GM19099 (cell line): ENCODE measurements around the gene CLSTN3.

Experiments used
- POLR2A ChIP-seq: IDR thresholded peaks from 3 replicates; pipeline ENCODE4 v1.6.1; 2011; ENCODE audit warnings: low read depth; ENCODE audit not compliant: insufficient read length; ENCODE audit errors: extremely low read depth

The CLSTN3 gene

GRCh38 chr12:7150841-7151240 is 20.7 kb downstream of the CLSTN3 start:
- no peak for TF ChIP-seq POLR2A

- no peak for TF ChIP-seq POLR2A
Measured at GRCh38 chr12:7151532-7151931, 21.4 kb downstream of the CLSTN3 start.

GRCh38 chr12:7152818-7153217 is 22.6 kb downstream of the CLSTN3 start:
- no peak for TF ChIP-seq POLR2A

- no peak for TF ChIP-seq POLR2A
Measured at GRCh38 chr12:7154042-7154441, 23.9 kb downstream of the CLSTN3 start.

- TF ChIP-seq POLR2A = no peak
Measured at GRCh38 chr12:7154901-7155470, 24.8 kb downstream of the CLSTN3 start.

- no peak for TF ChIP-seq POLR2A
Measured at GRCh38 chr12:7155471-7156034, 25.4 kb downstream of the CLSTN3 start.

GRCh38 chr12:7156259-7157197 is 26.4 kb downstream of the CLSTN3 start:
- TF ChIP-seq POLR2A = no peak

- no peak for TF ChIP-seq POLR2A
Measured at GRCh38 chr12:7157391-7157790, 27.2 kb downstream of the CLSTN3 start.

- TF ChIP-seq POLR2A = no peak
Measured at GRCh38 chr12:7158781-7159609, 28.8 kb downstream of the CLSTN3 start.

- no peak for TF ChIP-seq POLR2A
Measured at GRCh38 chr12:7160183-7160582, 30.0 kb downstream of the CLSTN3 start.

- TF ChIP-seq POLR2A = no peak
Measured at GRCh38 chr12:7161327-7161726, 31.2 kb downstream of the CLSTN3 start.

GRCh38 chr12:7161811-7162210 is 31.6 kb downstream of the CLSTN3 start:
- TF ChIP-seq POLR2A = no peak

GRCh38 chr12:7162691-7163114 is 32.5 kb downstream of the CLSTN3 start:
- TF ChIP-seq POLR2A = no peak

GRCh38 chr12:7169951-7170350 is 39.8 kb downstream of the CLSTN3 start:
- TF ChIP-seq POLR2A = no peak

- TF ChIP-seq POLR2A = no peak
Measured at GRCh38 chr12:7171854-7172253, 41.7 kb downstream of the CLSTN3 start.
